SK-N-SH (cell line): ENCODE results near the gene ATL3. TPM values are rescaled to one million over a fixed set of nuclear protein-coding genes. Genes with fewer than 3 reads are reported as not detected.

Experiments
- CTCF ChIA-PET: fragments of 300-600, 350-600 bp; formaldehyde crosslinking; extraction: SDS; loops from one replicate; lab custom pipeline; 2021; lab: Yijun Ruan, JAX
- POLR2A ChIA-PET: fragments of 350-600 bp; sonication (Branson Sonifier 250); formaldehyde crosslinking; extraction: SDS; loops from one replicate; lab custom pipeline; 2020; ENCODE audit warnings: antibody characterized with exemption, inconsistent platforms; lab: Yijun Ruan, JAX
- DNase-seq: peaks from one replicate; pipeline ENCODE4 v3.0.0; 2012
- H2AFZ ChIP-seq: fragments of 200-600 bp; sonication (generic); 2 replicates; pipeline ENCODE4 v1.8.1; 2016; ENCODE audit warnings: antibody characterized with exemption, mild to moderate bottlenecking, low read depth
- H3F3A ChIP-seq: fragments of 200-600 bp; sonication (generic); replicated peaks from 2 replicates; pipeline ENCODE3; 2016; ENCODE audit warnings: antibody characterized with exemption, mild to moderate bottlenecking; ENCODE audit not compliant: insufficient read depth
- H3K27ac ChIP-seq, 2 experiments: fragments of 200-500 bp in 1 of 2; fragments of 200-600 bp in 1 of 2; sonication (Bioruptor generic) in 1 of 2; sonication (generic), shearing (Covaris generic) in 1 of 2; 2 replicates each; pipeline versions ENCODE4 v1.5.1 to v1.6.1; 2014 to 2016; ENCODE audit warnings: low read depth in 2 of 2, inconsistent platforms in 1 of 2, low read length in 1 of 2, mild to moderate bottlenecking in 1 of 2, mixed read lengths in 1 of 2
- H3K27me3 ChIP-seq: fragments of 200-600 bp; sonication (generic), shearing (Covaris generic); 2 replicates; pipeline ENCODE4 v1.6.1; 2016; ENCODE audit warnings: mixed run types; ENCODE audit not compliant: insufficient read depth
- H3K36me3 ChIP-seq, 2 experiments: fragments of 200-500 bp in 1 of 2; fragments of 200-600 bp in 1 of 2; sonication (Bioruptor generic) in 1 of 2; sonication (generic) in 1 of 2; replicated peaks in 1 of 2; 2 replicates each; pipeline versions ENCODE3 to v1.5.1; 2014 to 2016; ENCODE audit warnings: low read length in 1 of 2, mild to moderate bottlenecking in 1 of 2; ENCODE audit not compliant: insufficient read depth in 2 of 2, control insufficient read depth in 1 of 2
- H3K4me1 ChIP-seq, 2 experiments: fragments of 200-500 bp in 1 of 2; fragments of 200-600 bp in 1 of 2; sonication (Bioruptor generic) in 1 of 2; sonication (generic), shearing (Covaris generic) in 1 of 2; 2 replicates each; pipeline versions ENCODE4 v1.5.1 to v1.6.1; 2014 to 2016; ENCODE audit warnings: low read depth in 1 of 2, low read length in 1 of 2, mixed run types in 1 of 2; ENCODE audit not compliant: insufficient read depth in 2 of 2, control insufficient read depth in 1 of 2
- H3K4me2 ChIP-seq: fragments of 200-600 bp; sonication (generic), shearing (Covaris generic); 2 replicates; pipeline ENCODE4 v1.6.1; 2017; ENCODE audit warnings: mixed run types
- H3K4me3 ChIP-seq, 2 experiments: fragments of 200-500 bp in 1 of 2; fragments of 200-600 bp in 1 of 2; sonication (Bioruptor generic) in 1 of 2; sonication (generic), shearing (Covaris generic) in 1 of 2; 2 replicates each; pipeline versions ENCODE4 v1.5.1 to v1.8.1; 2014 to 2016; ENCODE audit warnings: low read depth in 2 of 2, inconsistent platforms in 1 of 2, low read length in 1 of 2, mild to moderate bottlenecking in 1 of 2, mixed read lengths in 1 of 2, moderate library complexity in 1 of 2
- H3K79me2 ChIP-seq: fragments of 200-600 bp; sonication (generic); 2 replicates; pipeline ENCODE4 v1.8.1; 2017; ENCODE audit warnings: mild to moderate bottlenecking; ENCODE audit not compliant: insufficient read depth
- H3K9ac ChIP-seq: fragments of 200-600 bp; sonication (generic); 2 replicates; pipeline ENCODE4 v1.6.1; 2017; ENCODE audit warnings: mixed run types
- H3K9me2 ChIP-seq: fragments of 200-600 bp; sonication (generic); 2 replicates; pipeline ENCODE4 v1.6.1; 2017; ENCODE audit warnings: mixed run types
- H3K9me3 ChIP-seq: fragments of 200-600 bp; sonication (generic); 2 replicates; pipeline ENCODE4 v1.6.1; 2017; ENCODE audit warnings: mixed run types, mild to moderate bottlenecking, moderate library complexity
- H4K20me1 ChIP-seq: fragments of 200-600 bp; sonication (generic); 2 replicates; pipeline ENCODE4 v1.6.1; 2017; ENCODE audit warnings: mild to moderate bottlenecking, mixed run types; ENCODE audit not compliant: insufficient read depth
- CHD2 ChIP-seq: fragments of 150-350 bp; IDR thresholded peaks from 2 replicates; pipeline ENCODE4 v1.6.1; 2018; ENCODE audit warnings: low read length; ENCODE audit not compliant: partially characterized antibody
- ELF1 ChIP-seq: IDR thresholded peaks from 2 replicates; pipeline ENCODE4 v1.4.0; 2012
- EP300 ChIP-seq, 2 experiments: IDR thresholded peaks; 2 replicates each; pipeline versions ENCODE4 v1.4.0 to v1.6.1; 2012; ENCODE audit warnings: borderline replicate concordance in 1 of 2, low read depth in 1 of 2, low read length in 1 of 2
- EZH2phosphoT487 ChIP-seq: fragments of 200-600 bp; sonication (generic); IDR thresholded peaks from 2 replicates; pipeline ENCODE4 v1.6.1; 2017; ENCODE audit warnings: low read depth, mixed run types, mild to moderate bottlenecking, antibody characterized with exemption, moderate library complexity, borderline replicate concordance
- FOSL2 ChIP-seq: IDR thresholded peaks from 2 replicates; pipeline ENCODE4 v1.4.0; 2012; ENCODE audit warnings: low read depth, mild to moderate bottlenecking, moderate library complexity, borderline replicate concordance
- FOXM1 ChIP-seq: IDR thresholded peaks from 2 replicates; pipeline ENCODE4 v1.4.0; 2012; ENCODE audit warnings: low read depth, mild to moderate bottlenecking
- GABPA ChIP-seq: IDR thresholded peaks from 2 replicates; pipeline ENCODE4 v1.4.0; 2012; ENCODE audit warnings: low read depth, mild to moderate bottlenecking
- GATA2 ChIP-seq: sonication (generic); formaldehyde crosslinking; IDR thresholded peaks from 2 replicates; pipeline ENCODE4 v1.5.0; 2020; ENCODE audit warnings: mild to moderate bottlenecking, missing genetic modification reagents
- MXI1 ChIP-seq: IDR thresholded peaks from 2 replicates; pipeline ENCODE4 v1.6.1; 2012; ENCODE audit warnings: mild to moderate bottlenecking, low read depth, low read length, improper control_type of control experiment
- NFIC ChIP-seq: IDR thresholded peaks from 2 replicates; pipeline ENCODE4 v1.4.0; 2012; ENCODE audit warnings: borderline replicate concordance
- NRF1 ChIP-seq: IDR thresholded peaks from 2 replicates; pipeline ENCODE4 v1.6.1; 2012; ENCODE audit warnings: low read depth, mild to moderate bottlenecking, low read length
- POLR2AphosphoS5 ChIP-seq: IDR thresholded peaks from 2 replicates; pipeline ENCODE4 v1.6.1; 2012; ENCODE audit warnings: low read depth, low read length
- RAD21 ChIP-seq: IDR thresholded peaks from 2 replicates; pipeline ENCODE4 v1.6.1; 2012; ENCODE audit warnings: mild to moderate bottlenecking, low read length
- RCOR1 ChIP-seq: fragments of 150-350 bp; IDR thresholded peaks from 2 replicates; pipeline ENCODE4 v1.6.1; 2017; ENCODE audit warnings: antibody characterized with exemption, low read length
- RXRA ChIP-seq: IDR thresholded peaks from 2 replicates; pipeline ENCODE4 v1.4.0; 2012; ENCODE audit warnings: low read depth, mild to moderate bottlenecking, borderline replicate concordance
- SIN3A ChIP-seq: IDR thresholded peaks from 2 replicates; pipeline ENCODE4 v1.6.1; 2012; ENCODE audit warnings: low read depth, mild to moderate bottlenecking, low read length, moderate library complexity, borderline replicate concordance
- SMC3 ChIP-seq: IDR thresholded peaks from 2 replicates; pipeline ENCODE4 v1.6.1; 2012; ENCODE audit warnings: low read depth, low read length, improper control_type of control experiment
- TAF1 ChIP-seq: IDR thresholded peaks from 2 replicates; pipeline ENCODE4 v1.6.1; 2012; ENCODE audit warnings: low read depth, mild to moderate bottlenecking, low read length, moderate library complexity, borderline replicate concordance
- TCF12 ChIP-seq: IDR thresholded peaks from 2 replicates; pipeline ENCODE4 v1.4.0; 2012
- TEAD4 ChIP-seq: IDR thresholded peaks from 2 replicates; pipeline ENCODE4 v1.4.0; 2012; ENCODE audit warnings: mild to moderate bottlenecking, borderline replicate concordance; ENCODE audit not compliant: insufficient read depth
- WGBS: methylation state at CpG from one replicate; pipeline ENCODE4 v1.1.6; 2017; ENCODE audit warnings: low lambda C conversion rate; 5-methylcytosine and 5-hydroxymethylcytosine counted together
- polyA plus RNA-seq, 3 experiments: library from polyadenylated mRNA; depleted of rRNA; stranded (reverse); fragments of >200 nt; gene quantifications; 2 replicates each; pipeline ENCODE4 v1.2.3, GENCODE V29; 2012
- TF ChIP-seq, protein P1 (sequence below): IDR thresholded peaks from 2 replicates; pipeline ENCODE4 v1.4.0; 2012; ENCODE audit warnings: low read depth
- TF ChIP-seq, protein P2 (sequence below): fragments of 200-600 bp; sonication (generic); IDR thresholded peaks from 2 replicates; pipeline ENCODE4 v1.6.1; 2017; ENCODE audit warnings: antibody characterized with exemption, mild to moderate bottlenecking, moderate library complexity
- TF ChIP-seq, protein P3 (sequence below): IDR thresholded peaks from 2 replicates; pipeline ENCODE4; 2012
- TF ChIP-seq, protein P4 (sequence below): IDR thresholded peaks from 2 replicates; pipeline ENCODE4 v1.4.0; 2012; ENCODE audit warnings: low read depth, borderline replicate concordance

Gene ATL3
- polyA plus RNA-seq, 1 of the 3 experiments (the other 2 are of a cell fraction), result 13.1 TPM

DNA sequence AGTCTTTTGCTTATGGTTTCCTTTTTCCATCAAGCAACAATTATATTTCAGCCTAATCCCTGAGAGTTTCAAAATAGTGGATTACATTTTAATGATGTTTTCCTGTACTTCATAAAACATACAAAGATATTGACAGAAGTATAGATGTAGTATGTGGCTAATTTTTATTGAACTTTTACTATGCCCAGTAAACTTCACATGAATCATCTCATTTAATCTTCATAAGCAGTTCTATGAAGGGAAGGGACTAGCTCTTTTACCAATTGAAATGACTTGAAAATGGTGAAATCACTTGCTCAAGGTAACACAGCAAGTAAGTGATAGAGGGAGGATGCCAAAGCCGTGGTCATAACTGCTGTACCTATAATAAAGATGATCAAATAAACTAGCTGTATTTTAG, 37.6 kb upstream of the ATL3 start (continued):
- TF ChIP-seq TAF1, result no peak
- no peak for TF ChIP-seq NRF1
- no peak for TF ChIP-seq TEAD4

DNA sequence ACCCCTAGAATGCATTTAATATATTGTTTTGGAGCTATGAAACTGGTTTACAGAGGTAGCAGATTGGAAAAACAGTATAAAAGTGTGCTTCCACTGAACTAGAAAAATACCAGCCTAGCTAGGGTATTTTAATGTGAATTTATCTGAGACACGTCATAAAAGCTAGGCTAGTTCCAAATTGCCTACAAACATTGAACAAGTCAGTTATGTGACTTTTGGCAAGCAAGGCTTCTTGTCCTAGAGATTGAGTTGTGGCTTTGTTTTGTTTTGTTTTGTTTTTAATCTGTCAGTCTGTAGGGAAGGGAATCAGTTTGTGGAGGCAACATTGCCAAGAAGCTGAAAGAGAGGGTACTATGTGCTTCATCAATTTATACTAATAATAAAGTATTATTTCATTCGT, 34.4 kb upstream of the ATL3 start:
- H2AFZ ChIP-seq, result no peak overlapping the region
- TF ChIP-seq POLR2AphosphoS5 (no peak), NFIC (no peak), MXI1 (no peak), RCOR1 (no peak), FOXM1 (no peak), GABPA (no peak), GATA2 (CRISPR knock-in tag) (no peak), NRF1 (no peak)
- TF ChIP-seq, protein P1, sequence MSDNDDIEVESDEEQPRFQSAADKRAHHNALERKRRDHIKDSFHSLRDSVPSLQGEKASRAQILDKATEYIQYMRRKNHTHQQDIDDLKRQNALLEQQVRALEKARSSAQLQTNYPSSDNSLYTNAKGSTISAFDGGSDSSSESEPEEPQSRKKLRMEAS, result no peak
- TF ChIP-seq, all 33 proteins: peak for 0
- Histone ChIP-seq H3K9ac (no peak overlapping the region), H4K20me1 (peaks cover 7% of the 10 kb centered on the region; the same call in 1 of the 2 replicates), H3K36me3 (peaks cover 0 to 14% of the 10 kb centered on the region in 2 experiments), H3K9me3 (no peaks in the 10 kb centered on the region), H3F3A (peaks cover 4% of the 10 kb centered on the region), H3K9me2 (no peaks in the 10 kb centered on the region), H3K4me1 (peaks cover 0 to 21% of the 10 kb centered on the region in 2 experiments; a peak in 1 of 4 replicates), H3K27ac (no peak overlapping the region), H3K79me2 (peaks cover 75% of the 10 kb centered on the region), H3K27me3 (no peaks in the 10 kb centered on the region), H3K4me3 (no peak overlapping the region), H3K4me2 (no peak overlapping the region)
- 89% methylated on average over 2 of the region's 2 CpGs for WGBS
- POLR2A ChIA-PET, result no interaction called here
- CTCF ChIA-PET, result interaction anchor here (1.3 kb wide), 1 partner anchor 35 kb away, joined by 3 read pairs; the partner anchor contains the start of gene ATL3
- DNase-seq, result no peak

DNA sequence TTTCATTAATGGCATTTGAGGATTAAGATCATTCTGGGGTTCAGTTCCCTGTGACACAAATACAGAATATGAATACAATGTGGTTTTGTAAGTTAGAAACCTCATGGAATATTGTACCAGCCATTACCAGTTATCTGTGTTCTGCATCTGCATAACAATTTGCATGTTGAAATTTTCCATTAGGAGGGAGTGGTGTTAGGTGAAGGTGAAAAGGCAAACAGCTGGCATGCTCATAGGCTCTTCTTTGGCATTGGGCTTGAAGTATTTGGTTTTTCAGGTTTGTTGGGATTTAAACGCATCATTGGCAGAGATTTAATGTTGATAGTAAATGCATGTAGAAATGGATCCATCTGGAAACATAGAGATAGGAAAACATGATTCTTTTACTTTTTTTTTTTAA, 28.7 kb upstream of the ATL3 start:
- ChIA-PET CTCF (interaction anchor here (0.5 to 1.9 kb wide), 5 partner anchors 10 to 38 kb away, joined by 3 to 6 read pairs (median 3); no protein-coding TSS in a partner anchor), POLR2A (no interaction called here)
- peaks cover 86% of the 10 kb centered on the region for H3K79me2 ChIP-seq
- no peak for TF ChIP-seq RXRA
- TF ChIP-seq TEAD4, result no peak
- no peak for TF ChIP-seq SIN3A
- no peak for TF ChIP-seq ELF1
- TF ChIP-seq TCF12, result no peak
- TF ChIP-seq, protein P2, sequence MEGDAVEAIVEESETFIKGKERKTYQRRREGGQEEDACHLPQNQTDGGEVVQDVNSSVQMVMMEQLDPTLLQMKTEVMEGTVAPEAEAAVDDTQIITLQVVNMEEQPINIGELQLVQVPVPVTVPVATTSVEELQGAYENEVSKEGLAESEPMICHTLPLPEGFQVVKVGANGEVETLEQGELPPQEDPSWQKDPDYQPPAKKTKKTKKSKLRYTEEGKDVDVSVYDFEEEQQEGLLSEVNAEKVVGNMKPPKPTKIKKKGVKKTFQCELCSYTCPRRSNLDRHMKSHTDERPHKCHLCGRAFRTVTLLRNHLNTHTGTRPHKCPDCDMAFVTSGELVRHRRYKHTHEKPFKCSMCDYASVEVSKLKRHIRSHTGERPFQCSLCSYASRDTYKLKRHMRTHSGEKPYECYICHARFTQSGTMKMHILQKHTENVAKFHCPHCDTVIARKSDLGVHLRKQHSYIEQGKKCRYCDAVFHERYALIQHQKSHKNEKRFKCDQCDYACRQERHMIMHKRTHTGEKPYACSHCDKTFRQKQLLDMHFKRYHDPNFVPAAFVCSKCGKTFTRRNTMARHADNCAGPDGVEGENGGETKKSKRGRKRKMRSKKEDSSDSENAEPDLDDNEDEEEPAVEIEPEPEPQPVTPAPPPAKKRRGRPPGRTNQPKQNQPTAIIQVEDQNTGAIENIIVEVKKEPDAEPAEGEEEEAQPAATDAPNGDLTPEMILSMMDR, result no peak
- no peak for TF ChIP-seq SMC3
- no peak for TF ChIP-seq EP300 (IDR thresholded peaks at IDR 0.05; ENCODE audit: borderline replicate concordance in 1 of 2, low read depth in 1 of 2, low read length in 1 of 2)
- TF ChIP-seq EZH2phosphoT487, result no peak
- no peak for TF ChIP-seq POLR2AphosphoS5
- TF ChIP-seq, protein P3, sequence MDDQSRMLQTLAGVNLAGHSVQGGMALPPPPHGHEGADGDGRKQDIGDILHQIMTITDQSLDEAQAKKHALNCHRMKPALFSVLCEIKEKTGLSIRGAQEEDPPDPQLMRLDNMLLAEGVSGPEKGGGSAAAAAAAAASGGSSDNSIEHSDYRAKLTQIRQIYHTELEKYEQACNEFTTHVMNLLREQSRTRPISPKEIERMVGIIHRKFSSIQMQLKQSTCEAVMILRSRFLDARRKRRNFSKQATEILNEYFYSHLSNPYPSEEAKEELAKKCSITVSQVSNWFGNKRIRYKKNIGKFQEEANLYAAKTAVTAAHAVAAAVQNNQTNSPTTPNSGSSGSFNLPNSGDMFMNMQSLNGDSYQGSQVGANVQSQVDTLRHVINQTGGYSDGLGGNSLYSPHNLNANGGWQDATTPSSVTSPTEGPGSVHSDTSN, result no peak
- no peak for TF ChIP-seq GABPA
- TF ChIP-seq TAF1, result no peak
- TF ChIP-seq CHD2, result no peak
- TF ChIP-seq FOXM1, result no peak
- TF ChIP-seq RAD21, result no peak
- TF ChIP-seq, protein P4, sequence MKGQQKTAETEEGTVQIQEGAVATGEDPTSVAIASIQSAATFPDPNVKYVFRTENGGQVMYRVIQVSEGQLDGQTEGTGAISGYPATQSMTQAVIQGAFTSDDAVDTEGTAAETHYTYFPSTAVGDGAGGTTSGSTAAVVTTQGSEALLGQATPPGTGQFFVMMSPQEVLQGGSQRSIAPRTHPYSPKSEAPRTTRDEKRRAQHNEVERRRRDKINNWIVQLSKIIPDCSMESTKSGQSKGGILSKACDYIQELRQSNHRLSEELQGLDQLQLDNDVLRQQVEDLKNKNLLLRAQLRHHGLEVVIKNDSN, result no peak
- no peak for TF ChIP-seq FOSL2

More for the DNA sequence above, 28.7 kb upstream of the ATL3 start:
- H3K4me1 ChIP-seq, result peaks cover 2 to 8% of the 10 kb centered on the region in 2 experiments; a peak in 2 of 4 replicates
- 100% methylated on average over 1 of the region's 1 CpG for WGBS
- no peak for DNase-seq
- H3K9ac ChIP-seq, result no peak overlapping the region
- H3K27me3 ChIP-seq, result no peaks in the 10 kb centered on the region
- no peaks in the 10 kb centered on the region for H3K9me2 ChIP-seq
- no peaks in the 10 kb centered on the region for H3K9me3 ChIP-seq
- no peak overlapping the region for H3K4me2 ChIP-seq
- no peaks in the 10 kb centered on the region for H4K20me1 ChIP-seq
- H3F3A ChIP-seq, result peaks cover 7% of the 10 kb centered on the region
- H3K27ac ChIP-seq, result no peak overlapping the region
- no peak overlapping the region for H3K4me3 ChIP-seq
- H2AFZ ChIP-seq, result no peak overlapping the region
- H3K36me3 ChIP-seq, result peaks cover 0 to 16% of the 10 kb centered on the region in 2 experiments
